GM12873 (cell line): ENCODE measurements around the gene MAGEC3.

ENCODE experiments used
- CTCF ChIP-seq: IDR thresholded peaks from 2 replicates; pipeline ENCODE4 v1.5.1; 2012; ENCODE audit warnings: low read depth, mild to moderate bottlenecking, moderate library complexity, low read length, control low read depth; ENCODE audit not compliant: insufficient read depth; ENCODE audit errors: missing control alignments

The MAGEC3 gene

GRCh38 chrX:141945426-141945825, 107.3 kb downstream of the MAGEC3 start:
- TF ChIP-seq CTCF, result no peak

- no peak for TF ChIP-seq CTCF
Measured at GRCh38 chrX:141947350-141947749, 109.2 kb downstream of the MAGEC3 start.
